HG02678 (cell line): ENCODE measurements around the gene LEP.
"Not testable (repeated sequence)": the region's sequence is repeated elsewhere in the genome, so short reads cannot be mapped to it uniquely, and the experiment has no call there.

Experiments used
- ATAC-seq: cut with Tn5 transposase; IDR thresholded peaks from one replicate; pipeline ENCODE4 v1.9.1; 2021; ENCODE audit warnings: mild to moderate bottlenecking, moderate library complexity; ENCODE audit not compliant: unreplicated experiment

The LEP gene

GRCh38 chr7:128271471-128271941, 30.4 kb downstream of the LEP start:
- ATAC-seq, result no peak

GRCh38 chr7:128271942-128272481, 30.9 kb downstream of the LEP start:
- no peak for ATAC-seq

- no peak for ATAC-seq
These were observed 33.3 kb downstream of the LEP start for GRCh38 chr7:128274246-128274883.

- no peak for ATAC-seq
These were observed 34.0 kb downstream of the LEP start for GRCh38 chr7:128274884-128275603.

- ATAC-seq, result no peak
These were observed 34.6 kb downstream of the LEP start for GRCh38 chr7:128275681-128276080.

GRCh38 chr7:128278366-128278765, 37.3 kb downstream of the LEP start:
- no peak for ATAC-seq

GRCh38 chr7:128279124-128279713, 38.1 kb downstream of the LEP start:
- ATAC-seq, result no peak

GRCh38 chr7:128280451-128280850, 39.4 kb downstream of the LEP start:
- ATAC-seq, result not testable (repeated sequence)

- ATAC-seq, result no peak
These were observed 40.7 kb downstream of the LEP start for GRCh38 chr7:128281605-128282380.

GRCh38 chr7:128284102-128284501, 43.0 kb downstream of the LEP start:
- no peak for ATAC-seq

- ATAC-seq, result no peak
These were observed 46.5 kb downstream of the LEP start for GRCh38 chr7:128287556-128287955.

- ATAC-seq, result not testable (repeated sequence)
These were observed 56.9 kb downstream of the LEP start for GRCh38 chr7:128298004-128298403.

GRCh38 chr7:128299109-128299607, 58.1 kb downstream of the LEP start:
- no peak for ATAC-seq

GRCh38 chr7:128302139-128302538, 61.1 kb downstream of the LEP start:
- ATAC-seq, result no peak

- no peak for ATAC-seq
These were observed 62.1 kb downstream of the LEP start for GRCh38 chr7:128303133-128303532.

- ATAC-seq, result no peak
These were observed 62.6 kb downstream of the LEP start for GRCh38 chr7:128303643-128304042.

GRCh38 chr7:128304212-128304611, 63.1 kb downstream of the LEP start:
- no peak for ATAC-seq

- no peak for ATAC-seq
These were observed 66.0 kb downstream of the LEP start for GRCh38 chr7:128307061-128307460.
